ENCODE results near the gene ACER2.

Gene ACER2

GRCh38 chr9:19456996-19457692, 48.3 kb downstream of the ACER2 start:
- DNase-seq = peak; percentile 74

- DNase-seq = no peak
Observed at GRCh38 chr9:19457693-19458009, 48.8 kb downstream of the ACER2 start.

- no peak for DNase-seq
Observed at GRCh38 chr9:19460243-19460642, 51.4 kb downstream of the ACER2 start.

- no peak for DNase-seq
Observed at GRCh38 chr9:19461135-19461534, 52.3 kb downstream of the ACER2 start.

GRCh38 chr9:19464061-19464763, 55.4 kb downstream of the ACER2 start:
- DNase-seq = no peak

GRCh38 chr9:19464764-19465585, 56.2 kb downstream of the ACER2 start:
- DNase-seq = peak; percentile 76

- no peak for DNase-seq
Observed at GRCh38 chr9:19465586-19466279, 56.9 kb downstream of the ACER2 start.

- DNase-seq = no peak
Observed at GRCh38 chr9:19466280-19466639, 57.5 kb downstream of the ACER2 start.

- no peak for DNase-seq
Observed at GRCh38 chr9:19469271-19469670, 60.5 kb downstream of the ACER2 start.

- no peak for DNase-seq
Observed at GRCh38 chr9:19470567-19470966, 61.8 kb downstream of the ACER2 start.

- DNase-seq = no peak
Observed at GRCh38 chr9:19470981-19471650, 62.3 kb downstream of the ACER2 start.

GRCh38 chr9:19471737-19472648, 63.2 kb downstream of the ACER2 start:
- peak; percentile 39 for DNase-seq

- DNase-seq = no peak
Observed at GRCh38 chr9:19473605-19474004, 64.8 kb downstream of the ACER2 start.

GRCh38 chr9:19479874-19480273, 71.1 kb downstream of the ACER2 start:
- no peak for DNase-seq

- DNase-seq = no peak
Observed at GRCh38 chr9:19480345-19480744, 71.5 kb downstream of the ACER2 start.

- no peak for DNase-seq
Observed at GRCh38 chr9:19481121-19481870, 72.5 kb downstream of the ACER2 start.

GRCh38 chr9:19481971-19482404, 73.2 kb downstream of the ACER2 start:
- DNase-seq = no peak

- DNase-seq = no peak
Observed at GRCh38 chr9:19484699-19485098, 75.9 kb downstream of the ACER2 start.

- DNase-seq = no peak
Observed at GRCh38 chr9:19485193-19485592, 76.4 kb downstream of the ACER2 start.

- no peak for DNase-seq
Observed at GRCh38 chr9:19486803-19487202, 78.0 kb downstream of the ACER2 start.

GRCh38 chr9:19488721-19489120, 79.9 kb downstream of the ACER2 start:
- no peak for DNase-seq
